ENCODE results near the gene KCNJ1.
A peak's percentile ranks its signal among the peaks of the same experiment; 100 is the strongest.

The KCNJ1 gene

GRCh38 chr11:128874427-128874826, 7.3 kb upstream of the KCNJ1 start:
- Histone ChIP-seq H3K4me3 (ENCODE audit: low read length) (no peak overlapping the region), H3K27me3 (ENCODE audit: control insufficient read depth, insufficient read depth, low read length) (peaks cover 59% of the 10 kb centered on the region), H3K36me3 (ENCODE audit: insufficient read depth, low read length) (no peaks in the 10 kb centered on the region), H3K4me1 (ENCODE audit: control insufficient read depth, insufficient read depth, low read length) (no peaks in the 10 kb centered on the region), H3K9ac (ENCODE audit: low read depth, low read length) (no peak overlapping the region), H3K9me3 (replicated peaks; ENCODE audit: low read length) (no peaks in the 10 kb centered on the region), H3K4me2 (ENCODE audit: low read length) (no peak overlapping the region)

- Histone ChIP-seq H3K27me3 (ENCODE audit: control insufficient read depth, insufficient read depth, low read length) (peaks cover 48% of the 10 kb centered on the region), H3K9ac (ENCODE audit: low read depth, low read length) (no peak overlapping the region), H3K9me3 (replicated peaks; ENCODE audit: low read length) (no peaks in the 10 kb centered on the region), H3K4me1 (ENCODE audit: control insufficient read depth, insufficient read depth, low read length) (no peaks in the 10 kb centered on the region), H3K36me3 (ENCODE audit: insufficient read depth, low read length) (no peaks in the 10 kb centered on the region), H3K4me3 (ENCODE audit: low read length) (no peak overlapping the region), H3K4me2 (ENCODE audit: low read length) (no peak overlapping the region)
These were observed 5.5 kb upstream of the KCNJ1 start for GRCh38 chr11:128872594-128872993.

GRCh38 chr11:128872094-128872493, 5.0 kb upstream of the KCNJ1 start:
- Histone ChIP-seq H3K9me3 (replicated peaks; ENCODE audit: low read length) (no peaks in the 10 kb centered on the region), H3K4me2 (ENCODE audit: low read length) (no peak overlapping the region), H3K36me3 (ENCODE audit: insufficient read depth, low read length) (no peaks in the 10 kb centered on the region), H3K4me3 (ENCODE audit: low read length) (no peak overlapping the region), H3K4me1 (ENCODE audit: control insufficient read depth, insufficient read depth, low read length) (no peaks in the 10 kb centered on the region), H3K9ac (ENCODE audit: low read depth, low read length) (no peak overlapping the region), H3K27me3 (ENCODE audit: control insufficient read depth, insufficient read depth, low read length) (peaks cover 46% of the 10 kb centered on the region)

- Histone ChIP-seq H3K27me3 (ENCODE audit: control insufficient read depth, insufficient read depth, low read length) (peaks cover 43% of the 10 kb centered on the region), H3K4me1 (ENCODE audit: control insufficient read depth, insufficient read depth, low read length) (no peaks in the 10 kb centered on the region), H3K4me3 (ENCODE audit: low read length) (no peak overlapping the region), H3K36me3 (ENCODE audit: insufficient read depth, low read length) (no peaks in the 10 kb centered on the region), H3K4me2 (ENCODE audit: low read length) (no peak overlapping the region), H3K9me3 (replicated peaks; ENCODE audit: low read length) (no peaks in the 10 kb centered on the region), H3K9ac (ENCODE audit: low read depth, low read length) (no peak overlapping the region)
These were observed 4.1 kb upstream of the KCNJ1 start for GRCh38 chr11:128871168-128871610.

GRCh38 chr11:128868841-128869671, 2.0 kb upstream of the KCNJ1 start:
- no peak overlapping the region for H3K4me2 ChIP-seq (ENCODE audit: low read length)
- H3K36me3 ChIP-seq (ENCODE audit: insufficient read depth, low read length) = no peaks in the 10 kb centered on the region
- no peaks in the 10 kb centered on the region for H3K4me1 ChIP-seq (ENCODE audit: control insufficient read depth, insufficient read depth, low read length)
- H3K4me3 ChIP-seq (ENCODE audit: low read length) = no peak overlapping the region
- peaks cover 31% of the 10 kb centered on the region for H3K27me3 ChIP-seq (ENCODE audit: control insufficient read depth, insufficient read depth, low read length)
- no peak overlapping the region for H3K9ac ChIP-seq (ENCODE audit: low read depth, low read length)
- H3K9me3 ChIP-seq (replicated peaks; ENCODE audit: low read length) = no peaks in the 10 kb centered on the region

- H3K4me1 ChIP-seq (ENCODE audit: control insufficient read depth, insufficient read depth, low read length) = peaks cover 17% of the 10 kb centered on the region
- no peaks in the 10 kb centered on the region for H3K36me3 ChIP-seq (ENCODE audit: insufficient read depth, low read length)
- no peak overlapping the region for H3K4me3 ChIP-seq (ENCODE audit: low read length)
- H3K4me2 ChIP-seq (ENCODE audit: low read length) = no peak overlapping the region
- H3K9me3 ChIP-seq (replicated peaks; ENCODE audit: low read length) = no peaks in the 10 kb centered on the region
- H3K27me3 ChIP-seq (ENCODE audit: control insufficient read depth, insufficient read depth, low read length) = peaks cover 5% of the 10 kb centered on the region
- H3K9ac ChIP-seq (ENCODE audit: low read depth, low read length) = no peak overlapping the region
These were observed 1.6 kb downstream of the KCNJ1 start for GRCh38 chr11:128865490-128865889.

- H3K9me3 ChIP-seq (replicated peaks; ENCODE audit: low read length) = no peaks in the 10 kb centered on the region
- H3K4me2 ChIP-seq (ENCODE audit: low read length) = no peak overlapping the region
- H3K36me3 ChIP-seq (ENCODE audit: insufficient read depth, low read length) = no peaks in the 10 kb centered on the region
- H3K4me3 ChIP-seq (ENCODE audit: low read length) = no peak overlapping the region
- peaks cover 6% of the 10 kb centered on the region for H3K27me3 ChIP-seq (ENCODE audit: control insufficient read depth, insufficient read depth, low read length)
- H3K4me1 ChIP-seq (ENCODE audit: control insufficient read depth, insufficient read depth, low read length) = peaks cover 22% of the 10 kb centered on the region
- no peak overlapping the region for H3K9ac ChIP-seq (ENCODE audit: low read depth, low read length)
These were observed 4.0 kb downstream of the KCNJ1 start for GRCh38 chr11:128862908-128863660.

GRCh38 chr11:128862406-128862805, 4.7 kb downstream of the KCNJ1 start:
- Histone ChIP-seq H3K4me3 (ENCODE audit: low read length) (no peak overlapping the region), H3K4me1 (ENCODE audit: control insufficient read depth, insufficient read depth, low read length) (peaks cover 22% of the 10 kb centered on the region), H3K4me2 (ENCODE audit: low read length) (no peak overlapping the region), H3K9ac (ENCODE audit: low read depth, low read length) (no peak overlapping the region), H3K36me3 (ENCODE audit: insufficient read depth, low read length) (no peaks in the 10 kb centered on the region), H3K9me3 (replicated peaks; ENCODE audit: low read length) (no peaks in the 10 kb centered on the region), H3K27me3 (ENCODE audit: control insufficient read depth, insufficient read depth, low read length) (peaks cover 8% of the 10 kb centered on the region)

- Histone ChIP-seq H3K27me3 (ENCODE audit: control insufficient read depth, insufficient read depth, low read length) (peaks cover 13% of the 10 kb centered on the region), H3K4me1 (ENCODE audit: control insufficient read depth, insufficient read depth, low read length) (peaks cover 22% of the 10 kb centered on the region), H3K36me3 (ENCODE audit: insufficient read depth, low read length) (no peaks in the 10 kb centered on the region), H3K4me3 (ENCODE audit: low read length) (no peak overlapping the region), H3K4me2 (ENCODE audit: low read length) (no peak overlapping the region), H3K9ac (ENCODE audit: low read depth, low read length) (peak overlapping the region; percentile 3), H3K9me3 (replicated peaks; ENCODE audit: low read length) (no peaks in the 10 kb centered on the region)
These were observed 6.3 kb downstream of the KCNJ1 start for GRCh38 chr11:128860571-128861361.

GRCh38 chr11:128859563-128860441, 7.3 kb downstream of the KCNJ1 start:
- no peaks in the 10 kb centered on the region for H3K9me3 ChIP-seq (replicated peaks; ENCODE audit: low read length)
- H3K4me3 ChIP-seq (ENCODE audit: low read length) = no peak overlapping the region
- peaks cover 16% of the 10 kb centered on the region for H3K27me3 ChIP-seq (ENCODE audit: control insufficient read depth, insufficient read depth, low read length)
- peaks cover 22% of the 10 kb centered on the region for H3K4me1 ChIP-seq (ENCODE audit: control insufficient read depth, insufficient read depth, low read length)
- no peaks in the 10 kb centered on the region for H3K36me3 ChIP-seq (ENCODE audit: insufficient read depth, low read length)
- no peak overlapping the region for H3K9ac ChIP-seq (ENCODE audit: low read depth, low read length)
- no peak overlapping the region for H3K4me2 ChIP-seq (ENCODE audit: low read length)

Measured in skeletal muscle satellite cell (primary cell).